HG03139 (cell line): ENCODE data around the gene ZNF445.
"Not testable (repeated sequence)": the region's sequence is repeated elsewhere in the genome, so short reads cannot be mapped to it uniquely, and the experiment has no call there.

Source experiments
- ATAC-seq: cut with Tn5 transposase; IDR thresholded peaks from one replicate; pipeline ENCODE4 v1.9.1; 2021; ENCODE audit not compliant: unreplicated experiment

The ZNF445 gene

GRCh38 chr3:44436181-44436580 lies 41.3 kb downstream of the ZNF445 start:
- no peak for ATAC-seq

- ATAC-seq, result no peak
Measured at GRCh38 chr3:44434834-44435510, 42.5 kb downstream of the ZNF445 start.

GRCh38 chr3:44430466-44430865 lies 47.0 kb downstream of the ZNF445 start:
- no peak for ATAC-seq

DNA sequence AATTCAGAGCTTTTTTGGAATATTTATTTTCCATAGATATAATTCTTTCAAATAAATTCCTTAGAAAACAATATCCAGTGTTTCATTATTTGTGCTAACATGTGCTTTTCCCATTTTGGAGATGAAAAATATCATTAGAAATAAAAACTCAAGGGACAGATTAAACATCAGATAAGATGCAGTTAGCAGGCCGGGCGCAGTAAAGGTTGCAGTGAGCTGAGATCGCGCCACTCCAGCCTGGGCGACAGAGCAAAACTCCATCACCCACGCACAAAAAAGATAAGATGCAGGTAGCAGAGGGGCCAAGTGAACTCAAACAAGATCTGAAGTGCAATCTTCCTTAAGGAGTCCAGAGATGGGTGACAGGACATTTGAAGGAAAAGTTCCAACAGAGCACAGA lies 48.0 kb downstream of the ZNF445 start:
- ATAC-seq, result no peak

DNA sequence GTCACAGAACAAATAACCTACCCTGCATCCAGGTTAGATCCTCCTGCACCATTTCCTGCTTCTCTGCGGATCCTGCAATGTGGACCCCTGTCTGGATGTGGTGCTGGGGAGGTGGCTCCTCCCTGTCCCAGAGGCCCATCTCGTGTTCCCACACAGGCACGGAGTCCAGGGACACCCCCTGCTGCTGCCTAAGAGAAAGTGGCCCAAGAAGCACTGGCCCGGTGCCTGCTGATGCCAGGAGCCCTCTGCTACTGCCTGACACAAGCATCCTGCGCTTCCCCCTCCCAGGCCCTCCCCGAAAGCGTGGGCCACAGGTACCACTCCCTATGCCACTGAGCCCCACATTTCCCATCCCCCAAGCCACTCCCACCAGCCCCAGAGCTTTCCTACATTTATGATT lies 48.6 kb downstream of the ZNF445 start:
- ATAC-seq, result no peak

DNA sequence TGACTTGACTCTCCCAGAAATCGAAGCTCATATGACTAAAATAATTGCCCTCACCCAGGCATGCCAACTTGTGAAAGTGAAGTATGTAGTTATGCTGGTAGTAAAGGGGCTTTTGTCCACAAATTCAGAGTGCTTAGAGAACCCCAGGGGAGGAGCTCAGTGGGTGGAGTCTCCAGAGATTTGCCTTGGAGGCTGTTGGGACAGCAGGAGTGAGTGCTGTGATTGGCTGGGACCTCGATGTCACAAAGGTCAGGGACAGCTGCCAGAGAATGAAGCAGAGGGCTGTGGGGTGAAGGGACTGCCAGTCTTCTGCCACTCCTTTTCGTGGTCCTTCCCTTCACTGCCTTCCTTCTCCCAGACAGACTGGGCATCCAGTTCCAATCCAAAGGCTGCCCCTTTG lies 49.8 kb downstream of the ZNF445 start:
- no peak for ATAC-seq

DNA sequence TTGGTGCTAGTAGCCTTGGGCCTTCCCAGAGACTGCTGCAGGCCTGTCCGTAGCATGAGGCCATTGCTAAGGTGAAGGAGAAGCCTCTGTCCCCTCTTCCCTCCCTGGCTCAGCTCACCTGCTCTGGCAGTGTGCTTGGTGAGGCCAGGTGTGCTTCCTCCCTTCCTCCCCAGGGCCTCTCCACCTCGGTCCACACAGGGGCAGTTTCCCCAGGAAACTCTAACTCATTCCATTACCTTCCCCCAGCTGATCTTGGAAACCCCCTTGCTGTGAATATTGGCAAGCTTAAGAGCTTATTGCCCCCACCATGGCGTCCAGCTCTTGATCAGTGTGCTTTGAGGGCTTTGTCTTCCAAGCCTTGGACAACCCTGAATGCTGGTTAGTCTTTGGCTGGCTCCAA lies 52.7 kb downstream of the ZNF445 start:
- ATAC-seq, result no peak

- no peak for ATAC-seq
Measured at GRCh38 chr3:44421280-44421679, 56.2 kb downstream of the ZNF445 start.

DNA sequence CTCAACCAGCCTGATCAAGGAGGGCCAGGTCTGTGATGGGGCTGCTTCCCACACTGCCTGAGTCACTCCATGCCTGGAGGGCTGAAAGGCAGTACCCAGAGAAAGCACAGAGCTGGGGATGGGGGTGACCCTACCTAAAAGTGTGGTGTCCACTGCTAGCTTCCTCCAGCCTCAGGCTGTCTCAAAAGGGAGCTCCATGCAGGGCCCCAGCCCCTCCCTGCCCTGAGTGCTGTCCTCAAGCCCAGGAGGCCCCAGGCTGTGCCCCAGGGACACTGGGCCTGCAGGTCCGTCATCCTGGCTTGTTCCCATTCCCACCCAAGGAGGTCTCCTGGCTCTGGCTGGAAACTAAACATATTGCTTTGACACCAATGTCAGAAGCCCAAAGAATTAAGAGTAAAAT lies 56.8 kb downstream of the ZNF445 start:
- ATAC-seq, result no peak

GRCh38 chr3:44419923-44420650 lies 57.4 kb downstream of the ZNF445 start:
- ATAC-seq, result no peak

DNA sequence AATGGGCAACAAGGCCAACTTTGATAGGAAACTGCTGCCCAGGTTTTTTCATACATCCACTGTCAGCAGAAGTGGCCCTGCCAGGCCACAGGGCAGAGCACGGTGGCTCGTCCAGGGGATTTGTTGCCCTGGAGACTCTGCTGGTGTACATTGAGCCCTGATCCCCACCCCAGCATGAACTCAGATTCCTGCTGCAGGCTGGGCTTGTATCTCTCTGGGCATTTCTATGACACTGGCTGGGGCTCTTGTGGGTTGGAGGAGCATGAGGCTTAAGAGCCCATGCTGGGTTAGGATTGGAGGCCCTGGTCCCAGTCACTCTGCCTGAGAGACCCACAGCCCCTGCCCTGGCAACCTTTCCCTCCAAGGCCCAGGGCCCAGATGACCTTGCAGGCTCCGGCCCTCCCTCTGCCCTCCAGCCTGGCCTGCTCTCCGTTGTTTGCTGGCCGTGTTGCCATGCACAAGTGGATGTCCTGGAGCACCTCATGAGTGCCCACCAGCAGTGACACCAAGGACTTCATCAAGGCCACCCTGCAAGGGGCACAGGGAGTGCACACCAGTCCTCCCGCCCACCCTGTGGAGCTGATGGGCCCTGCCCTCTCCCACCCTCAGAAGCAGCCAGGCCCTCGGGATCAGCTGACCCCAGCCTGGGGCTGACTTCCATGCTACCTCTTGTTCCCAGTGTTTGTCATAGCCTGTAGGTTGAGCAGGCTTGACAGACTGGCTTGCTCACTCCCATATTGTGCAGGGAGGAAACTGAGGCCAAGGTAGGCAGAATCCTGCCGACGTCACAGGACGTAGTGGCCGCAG lies 58.2 kb downstream of the ZNF445 start:
- ATAC-seq, result no peak

DNA sequence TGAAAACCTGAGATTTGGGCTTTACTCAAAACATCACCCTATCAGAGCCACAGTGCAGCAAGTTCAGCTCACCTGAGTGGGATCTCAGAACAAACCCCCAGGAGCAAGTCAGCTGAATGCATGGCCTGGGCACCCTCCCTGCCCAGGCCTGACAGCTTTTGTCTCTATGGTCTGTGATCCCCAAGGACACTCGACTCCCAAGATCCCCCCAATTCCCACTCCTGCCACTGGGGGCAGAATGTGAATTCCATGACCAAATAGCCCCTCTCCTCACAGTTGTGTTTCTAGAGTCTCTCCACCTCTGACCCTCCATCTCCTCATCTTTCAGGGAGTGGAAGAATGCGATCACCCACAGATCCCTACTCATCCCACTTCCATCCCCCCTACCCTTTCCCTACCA lies 58.9 kb downstream of the ZNF445 start:
- ATAC-seq, result no peak

GRCh38 chr3:44418118-44418517 lies 59.4 kb downstream of the ZNF445 start:
- not testable (repeated sequence) for ATAC-seq

DNA sequence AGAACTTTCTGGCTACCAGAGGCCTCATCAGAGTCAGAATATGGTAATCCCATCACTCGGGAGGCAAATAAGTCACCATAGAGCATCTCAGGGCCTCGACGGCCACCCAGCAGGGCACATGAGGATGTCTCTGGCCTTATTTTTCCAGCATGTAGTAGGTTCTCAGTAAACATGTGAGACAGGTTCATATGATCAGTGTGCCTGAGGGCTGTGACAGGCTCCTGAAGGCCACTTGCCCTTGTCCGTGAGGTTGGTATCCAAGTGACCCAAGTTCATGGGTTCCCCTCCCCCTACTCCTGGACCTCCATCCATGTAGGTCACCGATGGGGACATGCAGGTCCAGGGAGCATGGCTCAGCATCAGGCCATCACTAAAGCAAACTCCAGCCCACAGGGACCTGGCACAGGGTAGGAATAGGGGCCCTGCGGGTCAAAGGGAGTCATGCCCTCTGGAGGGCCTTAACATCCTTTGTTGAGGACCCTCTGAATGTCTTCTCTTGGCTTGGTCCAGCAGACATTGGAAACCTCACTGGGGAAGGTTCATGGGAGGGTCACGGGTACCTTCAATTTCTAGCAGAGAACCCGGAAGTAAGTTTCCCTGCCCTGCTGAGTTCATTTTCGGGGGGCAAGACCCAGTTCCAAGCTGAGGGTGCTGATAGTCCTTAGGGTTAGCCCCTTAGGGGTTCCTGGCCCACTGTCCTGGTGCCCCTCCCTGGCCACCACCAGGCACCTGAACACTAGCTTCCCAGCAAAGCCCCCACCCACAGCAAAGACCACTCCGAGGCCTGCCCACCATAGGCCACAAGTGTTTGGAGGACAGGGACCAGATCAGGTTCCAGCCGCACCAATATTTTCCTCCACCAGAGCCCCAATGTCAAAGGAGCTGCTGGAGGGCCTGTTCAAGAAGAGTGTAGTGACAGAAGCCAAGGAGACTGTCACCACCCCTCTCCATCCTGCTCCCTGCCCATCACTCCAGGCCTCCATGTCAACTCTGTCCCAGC lies 61.1 kb downstream of the ZNF445 start:
- no peak for ATAC-seq

GRCh38 chr3:44415421-44415820 lies 62.0 kb downstream of the ZNF445 start:
- ATAC-seq, result no peak

- ATAC-seq, result no peak
Measured at GRCh38 chr3:44414517-44415090, 62.9 kb downstream of the ZNF445 start.

- no peak for ATAC-seq
Measured at GRCh38 chr3:44412365-44412764, 65.1 kb downstream of the ZNF445 start.

DNA sequence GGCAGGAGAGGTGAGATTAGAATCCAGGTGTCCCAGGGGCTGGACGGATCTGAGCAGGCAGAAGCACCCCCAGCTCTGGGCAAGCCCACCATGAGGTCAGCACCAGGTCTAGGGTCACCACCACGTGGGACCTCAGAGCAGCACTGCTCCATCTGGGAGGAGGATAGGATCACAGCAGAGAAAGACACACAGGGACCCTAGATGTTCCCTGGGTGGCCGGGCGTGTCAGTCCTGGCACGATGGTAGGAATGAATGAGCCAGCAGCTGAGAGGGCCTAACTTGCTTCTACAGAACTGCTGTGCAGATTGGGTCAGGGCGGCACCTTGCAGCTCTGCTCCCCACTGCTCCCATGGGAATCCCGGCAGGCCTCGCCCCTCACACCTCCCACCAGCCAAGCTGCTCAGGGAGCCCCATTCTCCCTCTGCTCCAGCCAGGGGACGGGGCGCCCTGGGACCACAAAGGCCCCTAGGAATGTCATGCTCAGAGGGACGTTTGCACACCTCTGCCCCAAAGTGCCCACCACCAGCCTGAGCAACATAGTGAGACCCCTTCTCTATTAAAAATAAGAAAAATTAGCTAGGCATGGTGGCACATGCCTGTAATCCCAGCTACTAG lies 66.3 kb downstream of the ZNF445 start:
- no peak for ATAC-seq

DNA sequence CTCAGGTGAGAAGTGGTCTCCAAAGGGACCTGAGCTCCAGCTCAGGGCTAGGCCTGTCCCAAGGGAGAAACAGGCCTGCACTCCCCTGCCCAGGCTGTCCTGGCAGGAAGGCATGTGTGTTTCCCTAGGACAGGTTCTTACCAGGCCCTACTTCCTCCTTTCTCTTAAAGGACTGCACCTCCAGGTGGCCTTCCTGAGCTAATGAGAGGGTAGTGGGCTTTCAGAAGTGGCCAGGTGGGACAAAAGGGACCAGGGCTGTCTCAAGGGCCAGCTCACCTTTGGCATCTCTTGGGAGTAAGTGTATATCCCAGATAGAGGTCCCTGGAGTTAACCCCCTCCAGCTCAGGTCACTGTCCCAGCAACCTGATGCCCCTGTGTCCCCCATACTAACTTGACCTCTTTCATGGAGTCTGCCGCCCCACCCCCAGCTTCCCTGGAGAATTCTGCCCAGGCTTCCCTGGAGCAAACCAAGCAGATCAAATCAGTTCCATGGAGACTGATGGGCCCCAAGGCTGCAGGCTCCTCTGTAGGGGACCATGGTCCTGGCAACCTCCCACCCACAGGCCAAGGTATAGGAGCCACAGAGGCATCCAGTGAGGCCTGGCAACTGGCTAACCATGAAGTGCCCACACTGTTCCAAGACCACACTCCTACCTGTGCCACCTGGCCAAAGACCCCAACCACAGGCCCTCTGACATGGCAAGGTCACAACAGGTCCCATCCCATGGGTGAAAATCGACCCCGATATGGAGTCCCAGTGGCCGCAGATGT lies 67.6 kb downstream of the ZNF445 start:
- ATAC-seq, result no peak
